NCI-H774 (cell line): Measurements from ENCODE around the gene RAD51B.
A peak's percentile ranks its signal among the peaks of the same experiment; 100 is the strongest.
"Not testable (repeated sequence)": the region's sequence is repeated elsewhere in the genome, so short reads cannot be mapped to it uniquely, and the experiment has no call there.

Experiments
- DNase-seq: peaks from one replicate; lab custom pipeline; 2025; lab: John Stamatoyannopoulos, UW

The RAD51B gene

GRCh38 chr14:68079941-68080697 is 260.5 kb downstream of the RAD51B start:
- DNase-seq: no peak

DNA sequence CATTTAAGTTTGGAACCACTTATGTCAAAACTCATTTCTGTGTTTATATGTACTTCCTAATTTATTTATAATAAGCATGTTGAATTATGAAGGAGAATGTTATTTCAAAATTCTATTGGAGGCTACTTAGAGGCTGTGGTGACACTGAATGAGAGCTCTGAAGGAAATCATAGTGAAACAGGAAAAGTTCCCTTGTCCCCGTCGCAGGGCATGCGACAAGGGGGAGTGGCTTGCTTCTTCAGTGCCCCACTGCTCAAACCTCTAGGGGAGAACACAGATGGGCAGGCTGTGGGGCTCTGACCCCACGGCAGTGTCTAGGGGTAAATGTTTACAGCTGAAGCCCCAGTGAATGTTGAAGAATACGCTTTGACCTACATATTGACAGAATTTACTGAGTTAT is 261.9 kb downstream of the RAD51B start:
- no peak for DNase-seq

GRCh38 chr14:68082698-68083291 is 263.2 kb downstream of the RAD51B start:
- DNase-seq: no peak

- no peak for DNase-seq
Measured at GRCh38 chr14:68084256-68084655, 264.7 kb downstream of the RAD51B start.

DNA sequence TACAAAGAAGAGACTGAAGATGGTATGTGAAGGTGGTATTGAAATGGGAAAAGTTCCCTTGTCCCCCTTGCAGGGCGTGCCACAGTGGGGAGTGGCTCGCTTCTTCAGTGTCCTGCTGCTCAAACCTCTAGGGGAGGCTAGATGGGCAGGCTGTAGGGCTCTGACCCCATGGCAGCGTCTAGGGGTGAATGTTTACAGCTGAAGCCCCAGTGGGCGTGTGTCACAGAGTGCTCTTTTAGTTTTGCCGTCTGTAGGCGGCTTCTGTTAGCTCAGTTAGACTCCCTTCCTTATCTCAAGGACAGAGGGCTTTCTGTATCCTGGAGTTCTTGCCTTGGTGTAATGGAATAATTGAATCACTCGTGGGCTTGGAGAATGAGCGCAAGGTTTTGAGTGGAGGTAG is 266.2 kb downstream of the RAD51B start:
- no peak for DNase-seq

GRCh38 chr14:68088451-68088854 is 268.9 kb downstream of the RAD51B start:
- DNase-seq: peak; percentile 30

GRCh38 chr14:68089146-68089731 is 269.7 kb downstream of the RAD51B start:
- peak; percentile 55 for DNase-seq

- DNase-seq: no peak
Measured at GRCh38 chr14:68094158-68094557, 274.6 kb downstream of the RAD51B start.

DNA sequence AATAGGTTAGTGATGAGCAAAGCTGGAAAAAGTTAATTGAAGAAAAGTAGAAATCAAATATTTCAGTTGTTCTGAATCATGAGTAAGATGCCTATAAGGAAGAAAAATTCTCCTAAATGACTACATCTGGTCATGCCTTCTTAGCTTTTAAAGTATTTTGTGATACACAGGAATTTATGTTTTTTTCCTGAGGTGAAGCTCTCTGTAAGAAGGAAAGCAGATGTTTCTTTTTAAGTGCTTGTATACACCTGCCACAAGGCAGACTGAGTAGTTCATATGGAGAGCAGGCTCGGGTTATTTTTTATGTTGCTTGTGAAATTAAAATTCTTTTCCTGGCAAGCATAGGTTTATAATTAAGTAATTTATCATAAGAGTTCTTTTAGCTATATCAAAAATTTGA is 275.2 kb downstream of the RAD51B start:
- no peak for DNase-seq

- DNase-seq: no peak
Measured at GRCh38 chr14:68097727-68098126, 278.1 kb downstream of the RAD51B start.

DNA sequence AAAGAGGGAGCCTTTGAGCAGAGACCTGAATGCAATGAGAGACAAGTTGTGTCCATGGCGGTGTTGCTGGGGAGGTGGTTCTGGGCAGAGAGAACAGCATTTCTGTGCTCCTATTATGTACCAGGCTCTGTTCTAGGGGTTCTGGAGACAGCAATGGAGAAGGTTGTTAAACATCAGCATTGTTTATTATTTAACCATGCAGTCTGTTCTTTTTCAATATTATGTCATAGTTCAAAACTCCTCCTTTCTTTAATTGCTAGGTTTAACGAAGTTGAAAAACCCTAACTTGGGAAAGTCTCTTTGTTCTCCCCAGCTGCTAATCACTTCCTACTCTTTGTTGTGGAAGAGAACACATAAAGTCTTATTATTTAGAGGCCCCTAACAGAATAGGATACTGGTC is 279.3 kb downstream of the RAD51B start:
- DNase-seq: no peak

- no peak for DNase-seq
Measured at GRCh38 chr14:68099495-68100045, 280.0 kb downstream of the RAD51B start.

DNA sequence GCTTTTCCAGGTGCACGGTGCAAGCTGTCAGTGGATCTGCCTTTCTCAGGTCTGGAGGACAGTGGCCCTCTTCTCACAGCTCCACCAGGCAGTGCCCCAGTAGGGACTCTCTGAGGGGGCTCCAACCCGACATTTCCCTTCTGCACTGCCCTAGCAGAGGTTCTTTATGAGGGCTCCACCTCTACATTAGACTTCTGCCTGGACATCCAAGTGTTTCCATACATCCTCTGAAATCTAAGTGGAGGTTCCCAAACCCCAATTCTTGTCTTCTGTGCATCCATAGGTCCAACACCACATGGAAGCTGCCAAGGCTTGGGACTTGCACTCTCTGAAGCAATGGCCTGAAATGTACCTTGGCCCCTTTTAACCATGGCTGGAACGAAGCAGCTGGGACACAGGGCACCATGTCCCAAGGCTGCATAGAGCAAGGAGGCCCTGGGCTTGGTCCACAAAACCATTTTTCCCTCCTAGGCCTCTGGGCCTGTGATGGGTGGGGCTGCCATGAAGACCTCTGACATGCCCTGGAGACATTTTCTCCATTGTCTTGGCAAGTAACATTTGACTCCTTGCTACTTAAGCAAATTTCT is 282.2 kb downstream of the RAD51B start:
- not testable (repeated sequence) for DNase-seq

GRCh38 chr14:68103853-68104252 is 284.3 kb downstream of the RAD51B start:
- no peak for DNase-seq

DNA sequence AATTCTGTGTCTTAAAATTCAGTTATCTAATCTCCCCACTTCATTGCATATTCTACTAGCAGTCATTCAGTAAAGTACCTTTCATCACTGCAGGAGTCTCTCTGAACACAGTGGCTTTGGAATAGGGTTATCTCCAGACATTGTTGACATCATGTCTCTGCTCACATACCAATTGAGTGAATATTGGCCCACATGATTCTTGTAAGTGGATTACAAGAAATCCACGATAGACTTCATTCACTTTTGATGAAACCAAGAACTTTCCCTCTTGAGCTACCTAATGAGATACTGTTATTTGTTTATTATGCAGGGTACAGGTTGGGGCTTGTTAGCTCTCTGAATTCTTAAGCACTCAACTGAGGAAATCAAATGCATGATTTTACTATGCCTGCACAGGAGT is 284.9 kb downstream of the RAD51B start:
- no peak for DNase-seq

DNA sequence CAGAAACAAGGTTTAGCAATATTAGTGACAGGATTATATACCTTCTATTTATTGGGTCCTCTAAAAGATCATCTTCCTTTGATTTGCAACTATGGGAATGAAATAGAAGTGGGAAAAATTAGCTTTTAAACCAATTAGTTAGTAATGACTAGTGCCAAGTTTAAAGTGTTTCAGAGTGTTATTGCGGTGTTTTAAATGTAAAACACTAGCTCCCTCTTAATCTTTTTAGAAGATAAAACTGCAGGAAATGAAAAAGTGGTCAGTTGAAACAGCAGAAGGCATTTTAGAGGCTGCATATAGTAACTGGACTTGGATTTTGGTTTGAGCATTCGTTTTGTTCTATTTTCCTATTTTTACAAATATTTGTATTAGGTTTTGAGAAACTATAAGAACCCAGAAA is 286.2 kb downstream of the RAD51B start:
- no peak for DNase-seq

DNA sequence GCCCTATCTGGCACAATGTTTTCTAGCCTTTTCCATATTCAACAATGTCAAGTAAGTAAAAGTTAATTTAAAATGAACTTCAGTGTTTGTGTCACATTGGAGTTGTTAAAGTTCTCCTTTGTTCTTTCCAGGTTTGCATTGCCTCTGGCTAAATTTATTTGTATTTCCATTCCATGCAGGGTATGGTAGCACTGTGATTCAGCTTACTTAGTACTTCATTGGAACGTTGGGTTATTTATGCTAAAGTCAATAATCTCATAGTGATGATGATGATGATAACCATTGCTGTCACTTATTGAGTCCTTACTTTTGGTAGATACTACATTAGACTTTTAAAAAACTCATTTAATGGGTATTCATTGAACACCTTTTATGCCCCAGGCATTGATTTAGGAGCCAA is 286.9 kb downstream of the RAD51B start:
- no peak for DNase-seq

- no peak for DNase-seq
Measured at GRCh38 chr14:68106905-68107304, 287.3 kb downstream of the RAD51B start.

- DNase-seq: no peak
Measured at GRCh38 chr14:68109132-68109900, 289.7 kb downstream of the RAD51B start.

- DNase-seq: peak; percentile 27
Measured at GRCh38 chr14:68111097-68111852, 291.7 kb downstream of the RAD51B start.

DNA sequence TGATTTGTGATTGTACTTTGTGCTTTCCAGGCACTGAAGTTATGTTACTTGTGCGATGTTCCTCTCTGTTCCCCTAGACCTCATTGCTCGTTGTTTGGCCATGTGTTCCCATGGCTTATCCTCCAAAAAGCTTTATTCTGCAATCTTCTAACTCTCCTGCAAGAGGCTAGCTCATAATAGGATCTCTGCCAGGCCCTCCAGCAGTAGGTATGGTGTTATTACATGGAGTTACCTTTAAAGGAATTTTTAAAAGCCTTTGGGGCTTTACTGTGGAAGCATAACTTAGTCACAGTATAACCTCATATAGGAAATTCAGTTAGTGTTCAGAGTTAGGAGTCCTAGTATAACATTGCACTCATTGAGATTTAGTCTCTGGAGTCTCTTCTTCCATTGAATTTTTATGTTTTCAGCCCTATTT is 292.3 kb downstream of the RAD51B start:
- no peak for DNase-seq
